HG02763 (cell line): Measurements from ENCODE around the gene PDE6A.
"Not testable (repeated sequence)": the region's sequence is repeated elsewhere in the genome, so short reads cannot be mapped to it uniquely, and the experiment has no call there.

Experiments used
- ATAC-seq: cut with Tn5 transposase; IDR thresholded peaks from one replicate; pipeline ENCODE4 v1.9.1; 2021; ENCODE audit warnings: mild to moderate bottlenecking, moderate library complexity; ENCODE audit not compliant: unreplicated experiment

PDE6A gene

GRCh38 chr5:149953436-149954121, 9.0 kb upstream of the PDE6A start:
- ATAC-seq = no peak

- no peak for ATAC-seq
Measured at GRCh38 chr5:149951138-149951749, 6.7 kb upstream of the PDE6A start.

GRCh38 chr5:149948993-149949392, 4.4 kb upstream of the PDE6A start:
- no peak for ATAC-seq

- no peak for ATAC-seq
Measured at GRCh38 chr5:149946118-149946517, 1.5 kb upstream of the PDE6A start.

DNA sequence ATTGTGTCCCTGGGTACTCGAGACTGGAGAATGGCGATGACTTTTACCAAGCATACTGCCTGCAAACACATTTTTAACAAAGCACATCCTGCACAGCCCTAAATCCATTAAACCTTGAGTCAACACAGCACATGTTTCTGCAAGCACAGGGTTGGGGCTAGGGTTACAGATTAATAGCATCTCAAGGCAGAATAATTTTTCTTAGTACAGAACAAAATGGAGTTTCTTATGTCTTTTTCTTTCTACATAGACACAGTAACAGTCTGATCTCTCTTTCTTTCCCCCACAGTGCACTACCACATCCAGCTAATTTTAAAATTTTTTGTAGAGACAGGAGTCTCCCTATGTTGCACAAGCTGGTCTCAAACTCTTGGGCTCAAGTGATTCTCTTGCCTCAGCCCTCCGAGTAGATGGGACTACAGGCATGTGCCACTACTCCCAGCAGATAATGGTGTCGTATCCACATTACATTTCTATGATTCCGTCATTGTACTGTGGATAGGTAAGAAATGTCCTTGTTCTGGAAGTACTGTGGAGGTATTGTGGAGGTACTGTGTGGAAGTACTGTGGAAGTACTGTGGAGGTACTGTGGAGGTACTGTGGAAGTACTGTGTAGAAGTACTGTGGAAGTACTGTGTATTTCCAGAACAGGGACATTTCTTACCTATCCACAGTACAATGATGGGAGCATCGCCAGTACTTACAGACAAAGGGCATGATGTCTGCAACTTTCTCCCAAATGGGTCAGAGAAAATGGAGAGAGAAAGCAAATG, 1.2 kb downstream of the PDE6A start:
- ATAC-seq = not testable (repeated sequence)

GRCh38 chr5:149942741-149943169, 1.8 kb downstream of the PDE6A start:
- ATAC-seq = not testable (repeated sequence)

DNA sequence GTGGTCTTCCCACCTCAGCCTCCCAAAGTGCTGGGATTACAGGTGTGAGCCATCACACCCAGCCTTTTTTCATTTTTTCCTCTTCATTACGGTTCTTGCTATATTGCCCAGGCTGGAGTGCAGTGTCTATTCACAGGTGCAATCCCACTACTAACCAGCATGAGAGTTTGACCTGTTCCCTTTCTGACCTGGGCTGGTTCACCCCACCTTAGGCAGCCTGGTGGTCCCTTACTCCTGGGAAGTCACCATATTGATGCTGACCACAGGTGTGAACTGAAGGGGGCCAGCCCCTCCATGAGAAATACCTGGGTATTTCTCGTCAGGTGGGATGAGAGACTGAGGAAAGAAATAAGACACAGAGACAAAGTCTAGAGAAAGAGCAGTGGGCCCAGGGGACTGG, 2.4 kb downstream of the PDE6A start:
- no peak for ATAC-seq

GRCh38 chr5:149941795-149942194, 2.8 kb downstream of the PDE6A start:
- ATAC-seq = no peak

DNA sequence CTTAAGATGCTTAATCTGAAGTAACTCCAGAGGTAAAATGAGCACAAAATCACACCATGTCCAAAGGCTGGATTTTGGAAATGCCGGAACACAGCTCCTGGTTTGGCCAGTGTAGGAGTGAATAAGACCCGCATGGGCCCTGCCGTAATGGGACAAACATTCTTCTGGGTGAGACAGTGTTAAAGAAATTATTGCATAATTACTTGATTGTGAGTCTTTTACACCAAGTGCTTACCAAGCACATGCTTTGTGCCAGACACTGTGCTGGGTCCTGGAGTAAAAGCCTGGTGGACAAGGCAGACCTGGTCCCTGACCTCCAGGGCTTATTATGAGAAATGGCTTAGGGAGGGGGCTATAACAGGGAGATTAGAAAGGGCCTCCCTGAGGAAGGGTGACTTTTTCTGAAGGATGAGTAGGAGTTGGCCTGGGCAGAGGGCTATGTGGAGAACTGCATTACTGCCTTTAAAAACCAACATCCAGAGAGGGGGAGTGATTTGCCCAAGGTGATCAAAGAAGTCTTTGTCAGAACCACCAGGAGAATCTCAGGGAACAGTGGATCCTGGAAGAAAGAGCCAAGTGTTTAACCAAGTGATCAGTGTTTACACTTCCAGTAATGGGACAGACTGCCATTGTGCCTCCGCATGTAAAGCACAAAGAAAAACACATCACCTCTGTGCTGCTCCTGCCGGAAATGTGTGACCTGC, 3.5 kb downstream of the PDE6A start:
- no peak for ATAC-seq

GRCh38 chr5:149940077-149940574, 4.5 kb downstream of the PDE6A start:
- ATAC-seq = no peak

DNA sequence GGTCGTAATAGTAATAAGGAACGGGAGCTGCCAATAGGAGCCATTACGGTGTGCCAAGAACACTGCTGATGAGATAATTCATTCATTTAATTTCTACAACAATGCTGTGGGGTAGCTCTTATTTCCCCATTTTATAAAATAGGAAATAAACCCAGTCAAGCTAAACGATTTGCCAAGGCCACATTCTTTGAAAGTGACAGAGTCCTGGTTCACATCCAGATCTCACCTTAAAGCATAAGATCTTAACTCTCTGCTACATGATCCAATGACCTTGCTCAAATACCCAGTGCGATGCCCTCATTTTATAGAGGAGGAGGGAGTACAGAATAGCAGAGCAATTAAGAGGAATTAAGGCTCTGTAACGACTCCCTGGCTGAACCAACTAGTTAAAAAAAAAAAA, 5.0 kb downstream of the PDE6A start:
- no peak for ATAC-seq

- no peak for ATAC-seq
Measured at GRCh38 chr5:149938791-149939358, 5.7 kb downstream of the PDE6A start.

DNA sequence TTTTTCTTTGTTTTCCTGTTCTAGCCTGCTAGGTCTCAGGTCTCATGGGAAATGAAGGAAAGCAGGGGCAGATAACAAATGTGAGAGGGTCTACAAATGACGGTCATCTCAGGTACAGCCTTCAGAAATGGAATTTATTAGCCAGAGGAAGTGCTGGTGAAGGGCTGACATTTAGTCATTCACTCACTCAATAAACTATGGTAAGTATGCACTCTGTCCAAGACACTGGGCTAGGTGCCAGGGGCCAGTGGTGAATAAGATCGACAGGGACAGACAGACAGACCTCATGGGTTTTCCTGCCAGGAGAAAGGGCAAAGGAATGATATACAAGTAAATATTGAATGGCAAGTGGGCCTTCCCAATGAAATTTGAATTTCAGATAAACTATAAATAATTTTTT, 6.3 kb downstream of the PDE6A start:
- ATAC-seq = no peak

DNA sequence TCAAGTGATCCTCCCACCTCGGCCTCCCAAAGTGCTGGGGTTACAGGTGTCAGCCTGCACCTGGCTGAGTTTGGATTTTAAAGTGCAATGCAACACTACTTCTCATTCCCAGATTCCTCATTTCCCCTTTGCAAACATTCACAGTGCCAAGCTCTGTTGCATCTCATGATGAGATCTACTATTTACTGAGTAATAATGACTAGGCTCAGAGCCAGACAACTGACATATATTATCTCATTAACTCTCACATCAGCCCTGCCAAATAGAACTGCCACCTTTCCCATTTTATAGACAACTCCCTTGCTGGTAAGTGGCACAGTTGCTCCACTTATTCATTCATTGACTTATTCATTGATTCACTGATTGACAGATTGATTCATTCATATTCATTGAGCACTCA, 7.0 kb downstream of the PDE6A start:
- ATAC-seq = no peak

- no peak for ATAC-seq
Measured at GRCh38 chr5:149936700-149937091, 7.9 kb downstream of the PDE6A start.

GRCh38 chr5:149936044-149936699, 8.4 kb downstream of the PDE6A start:
- no peak for ATAC-seq

DNA sequence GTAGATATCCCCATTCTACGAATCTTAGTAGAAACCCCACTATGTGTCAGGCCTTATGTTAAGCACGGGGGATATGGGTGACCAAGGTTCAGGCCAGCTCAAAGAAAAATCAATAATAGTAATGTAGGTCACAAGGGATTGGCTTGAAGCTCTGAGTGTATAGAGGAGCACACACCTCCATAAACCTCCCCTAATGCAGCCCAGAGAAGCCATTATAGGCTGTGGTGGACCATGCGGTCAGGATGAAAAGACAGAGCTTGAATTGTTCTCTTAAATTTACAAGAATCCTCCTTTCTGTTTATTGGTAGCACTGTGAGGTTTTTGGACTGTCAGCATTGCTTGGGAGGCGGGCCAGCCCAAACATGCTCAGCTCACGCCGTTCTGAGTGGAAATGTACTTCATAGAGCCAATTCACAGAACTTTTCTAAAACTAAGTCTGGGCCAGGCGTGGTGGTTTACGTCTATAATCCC, 9.1 kb downstream of the PDE6A start:
- ATAC-seq = no peak

- ATAC-seq = no peak
Measured at GRCh38 chr5:149932445-149933350, 11.9 kb downstream of the PDE6A start.

GRCh38 chr5:149931992-149932436, 12.6 kb downstream of the PDE6A start:
- no peak for ATAC-seq
